ENCODE results near the gene MAP3K3. TPM values are rescaled to one million over a fixed set of nuclear protein-coding genes. Genes with fewer than 3 reads are reported as not detected.

The MAP3K3 gene
- total RNA-seq, 1 experiment from 2014 or later: 16.2 TPM

GRCh38 chr17:63701868-63702720 is 79.9 kb downstream of the MAP3K3 start:
- intact Hi-C loops (cut with micrococcal nuclease; ENCODE audit: unreplicated experiment): loop anchor here (5.0 kb wide), 1 partner anchor 40 kb away; the partner anchor contains the start of gene STRADA
- no peak overlapping the region for H3K4me3 ChIP-seq (ENCODE audit: low read depth, low read length)
- Mint-ChIP-seq H3K4me3 (ENCODE audit: unreplicated experiment) (no peak overlapping the region), H3K27me3 (ENCODE audit: insufficient read depth, unreplicated experiment) (no peaks in the 10 kb centered on the region), H3K36me3 (ENCODE audit: insufficient read depth, unreplicated experiment) (peaks cover 17% of the 10 kb centered on the region), H3K4me1 (ENCODE audit: low read depth, unreplicated experiment) (no peaks in the 10 kb centered on the region), H3K9me3 (ENCODE audit: unreplicated experiment) (no peaks in the 10 kb centered on the region), H3K27ac (ENCODE audit: unreplicated experiment) (no peak overlapping the region)
- TF ChIP-seq CTCF (IDR thresholded peaks at IDR 0.05; ENCODE audit: insufficient read depth in 1 of 2, low read depth in 1 of 2, low read length in 1 of 2, severe bottlenecking in 1 of 2, unreplicated experiment in 1 of 2): no peak
- no peaks in the 10 kb centered on the region for H3K27me3 ChIP-seq (replicated peaks; ENCODE audit: control insufficient read depth, insufficient read depth, low read length)
- no TSS peak for BruUV-seq (replicated peaks)
- H3K36me3 ChIP-seq (ENCODE audit: control insufficient read depth, insufficient read depth, low read length): no peaks in the 10 kb centered on the region
- no peak for DNase-seq
- H3K4me1 ChIP-seq: no peaks in the 10 kb centered on the region
- no peaks in the 10 kb centered on the region for H3K9me3 ChIP-seq
- CTCF ChIA-PET: interaction anchor here (0.7 kb wide), 1 partner anchor 86 kb away, joined by 3 read pairs; no protein-coding TSS in a partner anchor
- POLR2A ChIA-PET: no interaction called here

GRCh38 chr17:63702721-63703015 is 80.5 kb downstream of the MAP3K3 start:
- Mint-ChIP-seq H3K27me3 (ENCODE audit: insufficient read depth, unreplicated experiment) (no peaks in the 10 kb centered on the region), H3K27ac (ENCODE audit: unreplicated experiment) (no peak overlapping the region), H3K36me3 (ENCODE audit: insufficient read depth, unreplicated experiment) (peaks cover 17% of the 10 kb centered on the region), H3K4me1 (ENCODE audit: low read depth, unreplicated experiment) (no peaks in the 10 kb centered on the region), H3K9me3 (ENCODE audit: unreplicated experiment) (no peaks in the 10 kb centered on the region), H3K4me3 (ENCODE audit: unreplicated experiment) (no peak overlapping the region)
- no TSS peak for BruUV-seq (replicated peaks)
- Histone ChIP-seq H3K27me3 (replicated peaks; ENCODE audit: control insufficient read depth, insufficient read depth, low read length) (no peaks in the 10 kb centered on the region), H3K4me3 (ENCODE audit: low read depth, low read length) (no peak overlapping the region), H3K9me3 (no peaks in the 10 kb centered on the region), H3K4me1 (no peaks in the 10 kb centered on the region), H3K36me3 (ENCODE audit: control insufficient read depth, insufficient read depth, low read length) (no peaks in the 10 kb centered on the region)
- no peak for DNase-seq
- intact Hi-C loops (cut with micrococcal nuclease; ENCODE audit: unreplicated experiment): loop anchor here (5.0 kb wide), 1 partner anchor 40 kb away; the partner anchor contains the start of gene STRADA
- ChIA-PET CTCF (no interaction called here), POLR2A (no interaction called here)
- TF ChIP-seq CTCF (IDR thresholded peaks at IDR 0.05; ENCODE audit: insufficient read depth in 1 of 2, low read depth in 1 of 2, low read length in 1 of 2, severe bottlenecking in 1 of 2, unreplicated experiment in 1 of 2): no peak

GRCh38 chr17:63703029-63703428 is 80.8 kb downstream of the MAP3K3 start:
- POLR2A ChIA-PET: no interaction called here
- Mint-ChIP-seq H3K9me3 (ENCODE audit: unreplicated experiment) (no peaks in the 10 kb centered on the region), H3K27me3 (ENCODE audit: insufficient read depth, unreplicated experiment) (no peaks in the 10 kb centered on the region), H3K36me3 (ENCODE audit: insufficient read depth, unreplicated experiment) (peaks cover 15% of the 10 kb centered on the region), H3K4me3 (ENCODE audit: unreplicated experiment) (no peak overlapping the region), H3K27ac (ENCODE audit: unreplicated experiment) (no peak overlapping the region), H3K4me1 (ENCODE audit: low read depth, unreplicated experiment) (no peaks in the 10 kb centered on the region)
- Histone ChIP-seq H3K9me3 (no peaks in the 10 kb centered on the region), H3K4me1 (no peaks in the 10 kb centered on the region), H3K4me3 (ENCODE audit: low read depth, low read length) (no peak overlapping the region), H3K36me3 (ENCODE audit: control insufficient read depth, insufficient read depth, low read length) (no peaks in the 10 kb centered on the region), H3K27me3 (replicated peaks; ENCODE audit: control insufficient read depth, insufficient read depth, low read length) (no peaks in the 10 kb centered on the region)
- DNase-seq: no peak
- intact Hi-C loops (cut with micrococcal nuclease; ENCODE audit: unreplicated experiment): loop anchor here (5.0 kb wide), 1 partner anchor 39 kb away; the partner anchor contains the start of gene STRADA
- TF ChIP-seq CTCF (IDR thresholded peaks at IDR 0.05; ENCODE audit: insufficient read depth in 1 of 2, low read depth in 1 of 2, low read length in 1 of 2, severe bottlenecking in 1 of 2, unreplicated experiment in 1 of 2): no peak
- CTCF ChIA-PET: no interaction called here
- no TSS peak for BruUV-seq (replicated peaks)

Measured in Caco-2 (cell line).